Left cardiac atrium (tissue), 4 donors: ENCODE measurements around the gene ING5. TPM values are rescaled to one million over a fixed set of nuclear protein-coding genes. Genes with fewer than 3 reads are reported as not detected.
"Not testable (repeated sequence)": the region's sequence is repeated elsewhere in the genome, so short reads cannot be mapped to it uniquely, and the experiment has no call there.

Source experiments
- ATAC-seq, 2 donors: fragments of 200-7000 bp; cut with Tn5 transposase; one replicate each; pipeline ENCODE4 v1.9.1; 2020; ENCODE audit warnings: mild to moderate bottlenecking in 2 of 2, moderate library complexity in 2 of 2
- DNase-seq: peaks from one replicate; pipeline ENCODE4 v3.0.0-alpha.2; 2020
- intact Hi-C, 2 donors: fragments of 100-400 bp; cut with DNase I; formaldehyde crosslinking; loops; one replicate each; pipeline versions ENCODE4 v1.14.1 to v1.15.1; 2022 to 2023
- long read RNA-seq: library from polyadenylated mRNA; unstranded; transcript quantifications from one replicate; pipeline ENCODE4 v2.0.0, GENCODE V29; 2021
- total RNA-seq, 2 donors: library from RNA; stranded (reverse); fragmentation: NEBNext Ultra II Directional; extraction: Animal tissue kit (Norgen Biotek cat#: 25700); gene quantifications; one replicate each; pipeline ENCODE4 v1.2.1, GENCODE V29; 2021
- donor health status: DM: no; HTN: yes; CAD: no.
- donor health status: DM: no; HTN: yes; CAD: no; lungs with severe emphysema.
- donor health status: DM: yes; HTN: yes; CAD: no.
- donor health status: Dilated cardiomyopathy.

Gene ING5
- total RNA-seq = 10 to 100 TPM; 17.4 to 20.1 TPM
- long read RNA-seq, full-length matches to known transcripts = 6 of 10 reads
- long read RNA-seq, partial matches to known transcripts = 0 of 10 reads
- long read RNA-seq, other reads (novel, unspliced or antisense) = 4 of 10 reads

GRCh38 chr2:241701399-241702154, at the start of gene ING5:
TSS of gene ING5 (plus strand) at chr2:241702039. CDS start at chr2:241702066, 27 bp downstream.
- intact Hi-C loops = no loop called here
- ATAC-seq = peak; percentile 87 to 91
- DNase-seq = peak; percentile 98

- intact Hi-C loops = no loop called here
- DNase-seq (no peak), ATAC-seq (no peak)
Measured at GRCh38 chr2:241652142-241652541, 49.7 kb upstream of the ING5 start.

GRCh38 chr2:241652722-241653121, 49.1 kb upstream of the ING5 start:
- intact Hi-C loops = no loop called here
- ATAC-seq (no peak), DNase-seq (no peak)

- DNase-seq (no peak), ATAC-seq (no peak)
- intact Hi-C loops = no loop called here
Measured at GRCh38 chr2:241653210-241653750, 48.6 kb upstream of the ING5 start.

GRCh38 chr2:241654551-241654950, 47.3 kb upstream of the ING5 start:
- ATAC-seq = no peak
- DNase-seq = no peak
- intact Hi-C loops = no loop called here

GRCh38 chr2:241655516-241656189, 46.2 kb upstream of the ING5 start:
- intact Hi-C loops = no loop called here
- DNase-seq (no peak), ATAC-seq (no peak)

- ATAC-seq (peak; percentile 49 to 79), DNase-seq (no peak)
- intact Hi-C loops = no loop called here
Measured at GRCh38 chr2:241656190-241656741, 45.6 kb upstream of the ING5 start.

GRCh38 chr2:241657786-241658254, 44.0 kb upstream of the ING5 start:
- intact Hi-C loops = no loop called here
- no peak for ATAC-seq
- DNase-seq = no peak

- intact Hi-C loops = no loop called here
- no peak for ATAC-seq
- DNase-seq = no peak
Measured at GRCh38 chr2:241658296-241658695, 43.5 kb upstream of the ING5 start.

GRCh38 chr2:241659150-241659739, 42.6 kb upstream of the ING5 start:
- intact Hi-C loops = no loop called here

GRCh38 chr2:241660593-241661213, 41.1 kb upstream of the ING5 start:
- DNase-seq (no peak), ATAC-seq (no peak)
- intact Hi-C loops = no loop called here

More at GRCh38 chr2:241659150-241659739, 42.6 kb upstream of the ING5 start:
- DNase-seq (peak; percentile 61), ATAC-seq (peak; percentile 39 to 58)

GRCh38 chr2:241662731-241663130, 39.1 kb upstream of the ING5 start:
- intact Hi-C loops, ATAC-seq, DNase-seq: not testable (repeated sequence)

GRCh38 chr2:241665731-241666440, 36.0 kb upstream of the ING5 start:
- ATAC-seq = no peak
- intact Hi-C loops = no loop called here
- no peak for DNase-seq

- DNase-seq = no peak
- intact Hi-C loops = no loop called here
- ATAC-seq = no peak
Measured at GRCh38 chr2:241666627-241667400, 35.0 kb upstream of the ING5 start.

- intact Hi-C loops = no loop called here
- no peak for DNase-seq
- ATAC-seq = no peak
Measured at GRCh38 chr2:241668354-241668753, 33.5 kb upstream of the ING5 start.

- DNase-seq (no peak), ATAC-seq (no peak)
- intact Hi-C loops = no loop called here
Measured at GRCh38 chr2:241668839-241669238, 33.0 kb upstream of the ING5 start.

- DNase-seq (no peak), ATAC-seq (no peak)
- intact Hi-C loops = no loop called here
Measured at GRCh38 chr2:241670333-241671110, 31.3 kb upstream of the ING5 start.
